K562 (cell line): ENCODE results near the gene E2F7. TPM values are rescaled to one million over a fixed set of nuclear protein-coding genes. Genes with fewer than 3 reads are reported as not detected.

Source experiments
- BRD9 ChIP-seq: fragments of 450-650 bp; IDR thresholded peaks from 2 replicates; pipeline ENCODE4 v1.6.1; 2018; ENCODE audit warnings: low read depth; ENCODE audit not compliant: partially characterized antibody
- C11orf30 ChIP-seq: fragments of 450-650 bp; IDR thresholded peaks from 2 replicates; pipeline ENCODE4 v1.6.1; 2016; ENCODE audit warnings: low read depth, mild to moderate bottlenecking
- E2F3 ChIP-seq: fragments of 250-450 bp; sonication (Bioruptor Pico); IDR thresholded peaks from 2 replicates; pipeline ENCODE4 v1.4.0; 2020; ENCODE audit warnings: mild to moderate bottlenecking
- GABPB1 ChIP-seq: sonication (generic); formaldehyde crosslinking; IDR thresholded peaks from 2 replicates; pipeline ENCODE4 v1.8.0; 2022; ENCODE audit warnings: mild to moderate bottlenecking, missing genetic modification reagents
- L3MBTL2 ChIP-seq: fragments of 450-650 bp; IDR thresholded peaks from 2 replicates; pipeline ENCODE4 v1.6.1; 2016; ENCODE audit warnings: mild to moderate bottlenecking, moderate library complexity
- MAFK ChIP-seq: IDR thresholded peaks from 2 replicates; pipeline ENCODE4 v1.6.1; 2011; ENCODE audit warnings: low read length, improper control_type of control experiment
- MBD2 ChIP-seq: sonication (generic); IDR thresholded peaks from 2 replicates; pipeline ENCODE4 v1.6.1; 2016; ENCODE audit warnings: low read depth, borderline replicate concordance
- MTA3 ChIP-seq: fragments of 450-650 bp; formaldehyde crosslinking; IDR thresholded peaks from 2 replicates; pipeline ENCODE4 v1.6.1; 2017; ENCODE audit warnings: mild to moderate bottlenecking, borderline replicate concordance
- POLR3A ChIP-seq: IDR thresholded peaks from 2 replicates; pipeline ENCODE4 v1.6.1; 2011; ENCODE audit warnings: borderline replicate concordance, mild to moderate bottlenecking, moderate library complexity; ENCODE audit not compliant: insufficient read length, insufficient read depth; ENCODE audit errors: extremely low read depth
- SMAD3 ChIP-seq: fragments of 450-650 bp; formaldehyde crosslinking; conservative IDR thresholded peaks from 2 replicates; pipeline ENCODE4 v1.4.0; 2020; ENCODE audit warnings: mild to moderate bottlenecking
- ZBTB7A ChIP-seq: IDR thresholded peaks from 2 replicates; pipeline ENCODE4 v1.6.1; 2011; ENCODE audit warnings: low read depth, mild to moderate bottlenecking, low read length, moderate library complexity, borderline replicate concordance; ENCODE audit not compliant: control insufficient read depth
- ZNF146 ChIP-seq: IDR thresholded peaks from one replicate; pipeline ENCODE4 v1.6.1; 2018; ENCODE audit warnings: missing compliant biosample characterization; ENCODE audit not compliant: unreplicated experiment
- ZNF551 ChIP-seq: fragments of 250-450 bp; sonication (Bioruptor Pico); IDR thresholded peaks from 2 replicates; pipeline ENCODE4 v1.5.0; 2021; ENCODE audit warnings: mild to moderate bottlenecking, moderate library complexity
- ZNF583 ChIP-seq: fragments of 250-450 bp; sonication (Bioruptor Pico); IDR thresholded peaks from 2 replicates; pipeline ENCODE4 v1.4.0; 2020
- polyA plus RNA-seq, 8 experiments: library from polyadenylated mRNA; depleted of rRNA in 4 of 8; stranded (reverse) in 5 of 8; unstranded in 3 of 8; fragments of >200 nt; fragmentation: Nextera tagmentation in 2 of 8; fragmentation: Illumina TruSeq in 1 of 8; extraction: Ambion mirVana in 2 of 8; extraction: Trizol in 1 of 8; gene quantifications; 2 replicates each; pipeline versions ENCODE4 v1.2.1 to v1.2.3, GENCODE V29; 2011 to 2014; ENCODE audit warnings: inconsistent platforms in 1 of 8, missing spikeins in 1 of 8
- total RNA-seq, 7 experiments: library from RNA; depleted of rRNA in 6 of 7; stranded (reverse); fragments of >200 nt in 6 of 7; fragmentation: Illumina TruSeq in 2 of 7; extraction: Trizol in 2 of 7; gene quantifications; 2 replicates each; pipeline versions ENCODE4 v1.2.1 to v1.2.3, GENCODE V29; 2011 to 2021; ENCODE audit warnings: low replicate concordance in 1 of 7
- TF ChIP-seq, protein P1 (sequence below): fragments of 450-650 bp; IDR thresholded peaks from 2 replicates; pipeline ENCODE4 v1.7.1; 2018; ENCODE audit warnings: mild to moderate bottlenecking, low read depth; ENCODE audit not compliant: partially characterized antibody
- TF ChIP-seq, protein P2 (sequence below): fragments of 250-450 bp; sonication (Bioruptor Pico); IDR thresholded peaks from 2 replicates; pipeline ENCODE4 v1.8.0; 2022; ENCODE audit warnings: inconsistent platforms
- TF ChIP-seq, protein P3 (sequence below), 2 experiments: IDR thresholded peaks; 2 replicates each; pipeline ENCODE4 v1.6.1; 2012; ENCODE audit warnings: improper control_type of control experiment in 2 of 2, low read depth in 2 of 2, low read length in 2 of 2, borderline replicate concordance in 1 of 2
- TF ChIP-seq, protein P4 (sequence below): sonication (generic); formaldehyde crosslinking; IDR thresholded peaks from 2 replicates; pipeline ENCODE4 v1.8.0; 2022; ENCODE audit warnings: missing genetic modification reagents, mild to moderate bottlenecking, borderline replicate concordance
- TF ChIP-seq, protein P5 (sequence below): fragments of 450-650 bp; IDR thresholded peaks from 2 replicates; pipeline ENCODE4 v1.6.1; 2016; ENCODE audit warnings: missing biosample characterization, missing genetic modification characterization

Gene E2F7
- total and polyA plus RNA-seq, 9 of the 15 experiments (the other 6 are each of a cell fraction or from before 2014, with no cell fraction given), result 3.4 to 13.6 (median 8.1) TPM

DNA sequence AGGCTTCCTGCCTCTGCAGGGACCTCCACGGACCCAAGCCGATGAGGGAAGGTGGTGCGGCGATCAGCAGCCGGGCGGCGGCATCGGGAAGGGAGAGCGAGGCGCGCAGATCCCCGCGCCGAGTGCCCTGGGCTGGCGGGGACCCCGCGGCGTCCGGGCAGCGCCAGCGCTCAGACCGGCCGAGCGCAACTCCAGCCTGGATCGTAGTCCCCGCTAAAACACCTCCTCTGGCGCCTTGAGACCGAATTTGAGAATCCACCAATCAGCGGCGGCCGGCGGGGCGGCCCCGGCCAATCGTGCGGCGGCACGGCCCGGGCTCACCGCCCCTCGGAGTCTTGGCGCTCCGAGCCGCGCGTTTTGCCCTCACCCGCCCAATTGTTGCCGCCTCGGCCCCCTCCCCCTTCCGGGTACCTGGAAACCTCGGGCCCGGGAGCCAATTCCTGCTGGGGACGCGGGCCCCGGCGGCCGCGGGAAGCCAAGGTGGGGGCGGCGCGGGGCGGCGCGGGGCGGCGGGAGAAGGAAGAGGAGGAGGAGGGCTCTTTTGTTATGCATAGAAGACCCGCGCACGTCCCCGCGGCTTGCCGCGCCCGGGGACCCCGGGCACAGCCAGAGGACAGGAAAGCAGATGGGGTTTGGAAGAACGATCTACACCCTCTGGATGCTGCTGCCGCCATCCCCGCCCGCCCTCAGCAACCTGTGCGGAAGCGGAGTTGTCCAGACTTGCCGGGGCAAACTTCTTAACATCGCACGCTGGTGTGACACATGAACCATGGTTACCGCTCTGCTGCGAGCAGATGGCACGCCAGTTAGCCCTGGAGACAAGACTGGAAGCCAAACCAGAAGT, at the start of gene E2F7 (continued):
- TF ChIP-seq, protein P1, sequence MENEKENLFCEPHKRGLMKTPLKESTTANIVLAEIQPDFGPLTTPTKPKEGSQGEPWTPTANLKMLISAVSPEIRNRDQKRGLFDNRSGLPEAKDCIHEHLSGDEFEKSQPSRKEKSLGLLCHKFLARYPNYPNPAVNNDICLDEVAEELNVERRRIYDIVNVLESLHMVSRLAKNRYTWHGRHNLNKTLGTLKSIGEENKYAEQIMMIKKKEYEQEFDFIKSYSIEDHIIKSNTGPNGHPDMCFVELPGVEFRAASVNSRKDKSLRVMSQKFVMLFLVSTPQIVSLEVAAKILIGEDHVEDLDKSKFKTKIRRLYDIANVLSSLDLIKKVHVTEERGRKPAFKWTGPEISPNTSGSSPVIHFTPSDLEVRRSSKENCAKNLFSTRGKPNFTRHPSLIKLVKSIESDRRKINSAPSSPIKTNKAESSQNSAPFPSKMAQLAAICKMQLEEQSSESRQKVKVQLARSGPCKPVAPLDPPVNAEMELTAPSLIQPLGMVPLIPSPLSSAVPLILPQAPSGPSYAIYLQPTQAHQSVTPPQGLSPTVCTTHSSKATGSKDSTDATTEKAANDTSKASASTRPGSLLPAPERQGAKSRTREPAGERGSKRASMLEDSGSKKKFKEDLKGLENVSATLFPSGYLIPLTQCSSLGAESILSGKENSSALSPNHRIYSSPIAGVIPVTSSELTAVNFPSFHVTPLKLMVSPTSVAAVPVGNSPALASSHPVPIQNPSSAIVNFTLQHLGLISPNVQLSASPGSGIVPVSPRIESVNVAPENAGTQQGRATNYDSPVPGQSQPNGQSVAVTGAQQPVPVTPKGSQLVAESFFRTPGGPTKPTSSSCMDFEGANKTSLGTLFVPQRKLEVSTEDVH, result no peak
- TF ChIP-seq MAFK (no peak), MTA3 (0 out of 2 replicates have a peak, but pooled peaks have one; percentile 35), E2F3 (CRISPR knock-in tag) (no peak), GABPB1 (CRISPR knock-in tag) (peak; percentile 16; the same call in 1 of the 2 replicates), ZBTB7A (no peak; the same call in 1 of the 2 replicates), POLR3A (no peak), ZNF583 (CRISPR knock-in tag) (no peak), L3MBTL2 (peak; percentile 61), ZNF551 (CRISPR knock-in tag) (no peak), MBD2 (peak; percentile 75; the same call in 1 of the 2 replicates), C11orf30 (no peak), ZNF146 (CRISPR knock-in tag) (no peak), BRD9 (no peak), SMAD3 (CRISPR knock-in tag) (no peak)
- TF ChIP-seq, protein P2, sequence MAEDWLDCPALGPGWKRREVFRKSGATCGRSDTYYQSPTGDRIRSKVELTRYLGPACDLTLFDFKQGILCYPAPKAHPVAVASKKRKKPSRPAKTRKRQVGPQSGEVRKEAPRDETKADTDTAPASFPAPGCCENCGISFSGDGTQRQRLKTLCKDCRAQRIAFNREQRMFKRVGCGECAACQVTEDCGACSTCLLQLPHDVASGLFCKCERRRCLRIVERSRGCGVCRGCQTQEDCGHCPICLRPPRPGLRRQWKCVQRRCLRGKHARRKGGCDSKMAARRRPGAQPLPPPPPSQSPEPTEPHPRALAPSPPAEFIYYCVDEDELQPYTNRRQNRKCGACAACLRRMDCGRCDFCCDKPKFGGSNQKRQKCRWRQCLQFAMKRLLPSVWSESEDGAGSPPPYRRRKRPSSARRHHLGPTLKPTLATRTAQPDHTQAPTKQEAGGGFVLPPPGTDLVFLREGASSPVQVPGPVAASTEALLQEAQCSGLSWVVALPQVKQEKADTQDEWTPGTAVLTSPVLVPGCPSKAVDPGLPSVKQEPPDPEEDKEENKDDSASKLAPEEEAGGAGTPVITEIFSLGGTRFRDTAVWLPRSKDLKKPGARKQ (CRISPR knock-in tag), result no peak
- TF ChIP-seq, protein P3, sequence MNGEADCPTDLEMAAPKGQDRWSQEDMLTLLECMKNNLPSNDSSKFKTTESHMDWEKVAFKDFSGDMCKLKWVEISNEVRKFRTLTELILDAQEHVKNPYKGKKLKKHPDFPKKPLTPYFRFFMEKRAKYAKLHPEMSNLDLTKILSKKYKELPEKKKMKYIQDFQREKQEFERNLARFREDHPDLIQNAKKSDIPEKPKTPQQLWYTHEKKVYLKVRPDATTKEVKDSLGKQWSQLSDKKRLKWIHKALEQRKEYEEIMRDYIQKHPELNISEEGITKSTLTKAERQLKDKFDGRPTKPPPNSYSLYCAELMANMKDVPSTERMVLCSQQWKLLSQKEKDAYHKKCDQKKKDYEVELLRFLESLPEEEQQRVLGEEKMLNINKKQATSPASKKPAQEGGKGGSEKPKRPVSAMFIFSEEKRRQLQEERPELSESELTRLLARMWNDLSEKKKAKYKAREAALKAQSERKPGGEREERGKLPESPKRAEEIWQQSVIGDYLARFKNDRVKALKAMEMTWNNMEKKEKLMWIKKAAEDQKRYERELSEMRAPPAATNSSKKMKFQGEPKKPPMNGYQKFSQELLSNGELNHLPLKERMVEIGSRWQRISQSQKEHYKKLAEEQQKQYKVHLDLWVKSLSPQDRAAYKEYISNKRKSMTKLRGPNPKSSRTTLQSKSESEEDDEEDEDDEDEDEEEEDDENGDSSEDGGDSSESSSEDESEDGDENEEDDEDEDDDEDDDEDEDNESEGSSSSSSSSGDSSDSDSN (IDR thresholded peaks at IDR 0.05; ENCODE audit: borderline replicate concordance in 1 of 2, low read depth in 2 of 2, low read length in 2 of 2), result peak; percentile 54 to 63; a peak in 3 of 4 replicates
- TF ChIP-seq, protein P4, sequence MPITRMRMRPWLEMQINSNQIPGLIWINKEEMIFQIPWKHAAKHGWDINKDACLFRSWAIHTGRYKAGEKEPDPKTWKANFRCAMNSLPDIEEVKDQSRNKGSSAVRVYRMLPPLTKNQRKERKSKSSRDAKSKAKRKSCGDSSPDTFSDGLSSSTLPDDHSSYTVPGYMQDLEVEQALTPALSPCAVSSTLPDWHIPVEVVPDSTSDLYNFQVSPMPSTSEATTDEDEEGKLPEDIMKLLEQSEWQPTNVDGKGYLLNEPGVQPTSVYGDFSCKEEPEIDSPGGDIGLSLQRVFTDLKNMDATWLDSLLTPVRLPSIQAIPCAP (CRISPR knock-in tag), result no peak
- TF ChIP-seq, protein P5, sequence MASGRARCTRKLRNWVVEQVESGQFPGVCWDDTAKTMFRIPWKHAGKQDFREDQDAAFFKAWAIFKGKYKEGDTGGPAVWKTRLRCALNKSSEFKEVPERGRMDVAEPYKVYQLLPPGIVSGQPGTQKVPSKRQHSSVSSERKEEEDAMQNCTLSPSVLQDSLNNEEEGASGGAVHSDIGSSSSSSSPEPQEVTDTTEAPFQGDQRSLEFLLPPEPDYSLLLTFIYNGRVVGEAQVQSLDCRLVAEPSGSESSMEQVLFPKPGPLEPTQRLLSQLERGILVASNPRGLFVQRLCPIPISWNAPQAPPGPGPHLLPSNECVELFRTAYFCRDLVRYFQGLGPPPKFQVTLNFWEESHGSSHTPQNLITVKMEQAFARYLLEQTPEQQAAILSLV (tag), result no peak
